Liver (tissue), 9 donors: ENCODE measurements around the gene PAN3. TPM values are rescaled to one million over a fixed set of nuclear protein-coding genes. Genes with fewer than 3 reads are reported as not detected.

Experiments used
- DNase-seq: peaks from one replicate; pipeline ENCODE4 v3.0.0-alpha.2; 2017; ENCODE audit warnings: low spot score
- H3K27ac ChIP-seq, 2 donors: one replicate each; pipeline ENCODE4 v1.7.0; 2013; ENCODE audit warnings: inconsistent platforms in 2 of 2, low read length in 2 of 2, control low read depth in 1 of 2, low read depth in 1 of 2, mild to moderate bottlenecking in 1 of 2
- H3K27me3 ChIP-seq, 4 donors: one replicate each; pipeline versions ENCODE4 v1.6.1 to v1.7.0; 2013; ENCODE audit warnings: low read length in 3 of 4, inconsistent platforms in 1 of 4, mild to moderate bottlenecking in 1 of 4, moderate library complexity in 1 of 4; ENCODE audit not compliant: control insufficient read depth in 4 of 4, insufficient read depth in 4 of 4
- H3K36me3 ChIP-seq, 4 donors: one replicate each; pipeline versions ENCODE4 v1.6.1 to v1.7.0; 2013; ENCODE audit warnings: low read length in 3 of 4, mild to moderate bottlenecking in 3 of 4, low read depth in 1 of 4, moderate library complexity in 1 of 4; ENCODE audit not compliant: control insufficient read depth in 4 of 4, insufficient read depth in 3 of 4
- H3K4me1 ChIP-seq, 4 donors: one replicate each; pipeline versions ENCODE4 v1.6.1 to v1.7.0; 2013; ENCODE audit warnings: low read length in 3 of 4, mild to moderate bottlenecking in 3 of 4, moderate library complexity in 1 of 4; ENCODE audit not compliant: control insufficient read depth in 4 of 4, insufficient read depth in 4 of 4
- H3K4me3 ChIP-seq, 3 donors: one replicate each; pipeline versions ENCODE4 v1.6.1 to v1.7.0; 2013; ENCODE audit warnings: low read length in 3 of 3, control low read depth in 1 of 3, low read depth in 1 of 3, mild to moderate bottlenecking in 1 of 3
- H3K9ac ChIP-seq, 2 donors: one replicate each; pipeline ENCODE4 v1.7.0; 2013; ENCODE audit warnings: low read length in 2 of 2, mild to moderate bottlenecking in 2 of 2, moderate library complexity in 2 of 2, control low read depth in 1 of 2, low read depth in 1 of 2
- H3K9me3 ChIP-seq, 4 donors: one replicate each; pipeline versions ENCODE4 v1.6.1 to v1.7.0; 2013; ENCODE audit warnings: low read length in 3 of 4; ENCODE audit not compliant: control insufficient read depth in 4 of 4
- EGR1 ChIP-seq, 2 donors: IDR thresholded peaks; 2 replicates each; pipeline ENCODE4 v1.6.1; 2016 to 2018; ENCODE audit warnings: antibody characterized with exemption in 2 of 2, low read depth in 2 of 2
- FOXA1 ChIP-seq: IDR thresholded peaks from 2 replicates; pipeline ENCODE4 v1.6.1; 2016; ENCODE audit warnings: antibody characterized with exemption
- GABPA ChIP-seq, 2 donors: IDR thresholded peaks in 1 of 2; conservative IDR thresholded peaks in 1 of 2; 2 replicates each; pipeline ENCODE4 v1.6.1; 2016; ENCODE audit warnings: antibody characterized with exemption in 2 of 2, mild to moderate bottlenecking in 1 of 2, moderate library complexity in 1 of 2
- RXRA ChIP-seq, 2 donors: IDR thresholded peaks; 2 replicates each; pipeline ENCODE4 v1.6.1; 2017 to 2018; ENCODE audit warnings: antibody characterized with exemption in 2 of 2, mild to moderate bottlenecking in 1 of 2
- SP1 ChIP-seq: IDR thresholded peaks from 2 replicates; pipeline ENCODE4 v1.6.1; 2018; ENCODE audit warnings: antibody characterized with exemption, mild to moderate bottlenecking
- TAF1 ChIP-seq: conservative IDR thresholded peaks from 2 replicates; pipeline ENCODE4 v1.6.1; 2016; ENCODE audit warnings: antibody characterized with exemption, mild to moderate bottlenecking
- YY1 ChIP-seq: IDR thresholded peaks from 2 replicates; pipeline ENCODE4 v1.6.1; 2016; ENCODE audit warnings: antibody characterized with exemption, mild to moderate bottlenecking
- WGBS: extraction: QIAGEN DNeasy Blood & Tissue Kit; methylation state at CpG from one replicate; pipeline ENCODE4 v1.1.7; 2013; 5-methylcytosine and 5-hydroxymethylcytosine counted together
- polyA plus RNA-seq, 2 donors: library from polyadenylated mRNA; stranded (reverse) in 1 of 2; unstranded in 1 of 2; fragments of 200-250 nt in 1 of 2; fragments of >200 nt in 1 of 2; fragmentation: Nextera tagmentation in 1 of 2; extraction: Ambion mirVana in 1 of 2; gene quantifications; one replicate each; pipeline versions ENCODE4 v1.2.1 to v1.2.3, GENCODE V29; 2013 to 2015
- total RNA-seq, 2 donors: library from RNA; depleted of rRNA; stranded (reverse); fragments of >200 nt; gene quantifications; one replicate each; pipeline ENCODE4 v1.2.3, GENCODE V29; 2014
- TF ChIP-seq, protein P1 (sequence below): IDR thresholded peaks from 2 replicates; pipeline ENCODE4 v1.6.1; 2016; ENCODE audit warnings: antibody characterized with exemption
- TF ChIP-seq, protein P2 (sequence below): fragments of 150-350 bp; IDR thresholded peaks from 2 replicates; pipeline ENCODE4 v1.5.1; 2017; ENCODE audit warnings: improper control_type of control experiment, low read depth, low read length; ENCODE audit not compliant: missing input control
- donor health status: healthy.
- donor health status: healthy.
- donor health status: healthy.
- donor health status: healthy.
- donor health status: healthy.

Gene PAN3
- total and polyA plus RNA-seq, 4 donors: 2.9 to 22.8 (median 11.6) TPM

DNA sequence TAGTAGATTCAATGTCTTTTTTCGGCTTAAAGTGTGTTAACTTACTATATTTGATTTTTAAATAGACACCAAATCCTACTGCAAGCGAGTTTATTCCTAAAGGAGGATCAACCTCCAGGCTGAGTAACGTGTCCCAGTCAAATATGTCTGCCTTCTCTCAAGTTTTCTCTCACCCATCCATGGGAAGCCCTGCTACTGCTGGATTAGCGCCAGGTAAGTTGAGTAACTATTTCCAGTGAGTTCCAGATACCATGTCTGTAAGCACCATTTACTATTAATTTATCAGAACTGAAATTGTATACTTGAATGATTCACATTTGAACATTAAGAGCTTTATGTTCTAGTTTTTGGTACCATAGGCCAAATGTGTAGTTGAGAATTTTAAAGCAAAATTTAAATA lies 81.8 kb downstream of the PAN3 start:
- H3K9me3 ChIP-seq: no peaks in the 10 kb centered on the region
- no peak for TF ChIP-seq GABPA (IDR thresholded peaks at IDR 0.05 in 1 of 2, conservative IDR thresholded peaks at IDR 0.05 in 1 of 2)
- TF ChIP-seq, protein P1, sequence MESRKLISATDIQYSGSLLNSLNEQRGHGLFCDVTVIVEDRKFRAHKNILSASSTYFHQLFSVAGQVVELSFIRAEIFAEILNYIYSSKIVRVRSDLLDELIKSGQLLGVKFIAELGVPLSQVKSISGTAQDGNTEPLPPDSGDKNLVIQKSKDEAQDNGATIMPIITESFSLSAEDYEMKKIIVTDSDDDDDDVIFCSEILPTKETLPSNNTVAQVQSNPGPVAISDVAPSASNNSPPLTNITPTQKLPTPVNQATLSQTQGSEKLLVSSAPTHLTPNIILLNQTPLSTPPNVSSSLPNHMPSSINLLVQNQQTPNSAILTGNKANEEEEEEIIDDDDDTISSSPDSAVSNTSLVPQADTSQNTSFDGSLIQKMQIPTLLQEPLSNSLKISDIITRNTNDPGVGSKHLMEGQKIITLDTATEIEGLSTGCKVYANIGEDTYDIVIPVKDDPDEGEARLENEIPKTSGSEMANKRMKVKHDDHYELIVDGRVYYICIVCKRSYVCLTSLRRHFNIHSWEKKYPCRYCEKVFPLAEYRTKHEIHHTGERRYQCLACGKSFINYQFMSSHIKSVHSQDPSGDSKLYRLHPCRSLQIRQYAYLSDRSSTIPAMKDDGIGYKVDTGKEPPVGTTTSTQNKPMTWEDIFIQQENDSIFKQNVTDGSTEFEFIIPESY: no peak
- TF ChIP-seq, protein P2, sequence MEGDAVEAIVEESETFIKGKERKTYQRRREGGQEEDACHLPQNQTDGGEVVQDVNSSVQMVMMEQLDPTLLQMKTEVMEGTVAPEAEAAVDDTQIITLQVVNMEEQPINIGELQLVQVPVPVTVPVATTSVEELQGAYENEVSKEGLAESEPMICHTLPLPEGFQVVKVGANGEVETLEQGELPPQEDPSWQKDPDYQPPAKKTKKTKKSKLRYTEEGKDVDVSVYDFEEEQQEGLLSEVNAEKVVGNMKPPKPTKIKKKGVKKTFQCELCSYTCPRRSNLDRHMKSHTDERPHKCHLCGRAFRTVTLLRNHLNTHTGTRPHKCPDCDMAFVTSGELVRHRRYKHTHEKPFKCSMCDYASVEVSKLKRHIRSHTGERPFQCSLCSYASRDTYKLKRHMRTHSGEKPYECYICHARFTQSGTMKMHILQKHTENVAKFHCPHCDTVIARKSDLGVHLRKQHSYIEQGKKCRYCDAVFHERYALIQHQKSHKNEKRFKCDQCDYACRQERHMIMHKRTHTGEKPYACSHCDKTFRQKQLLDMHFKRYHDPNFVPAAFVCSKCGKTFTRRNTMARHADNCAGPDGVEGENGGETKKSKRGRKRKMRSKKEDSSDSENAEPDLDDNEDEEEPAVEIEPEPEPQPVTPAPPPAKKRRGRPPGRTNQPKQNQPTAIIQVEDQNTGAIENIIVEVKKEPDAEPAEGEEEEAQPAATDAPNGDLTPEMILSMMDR: no peak
- no peak for TF ChIP-seq TAF1
- no peak for TF ChIP-seq EGR1 (IDR thresholded peaks at IDR 0.05; ENCODE audit: low read depth in 2 of 2)
- TF ChIP-seq RXRA (IDR thresholded peaks at IDR 0.05): no peak
- no peak overlapping the region for H3K4me3 ChIP-seq
- WGBS: 97% methylated on average over 4 of the region's 4 CpGs
- no peak for DNase-seq
- H3K4me1 ChIP-seq: no peaks in the 10 kb centered on the region
- peaks cover 0 to 7% (median 2%) of the 10 kb centered on the region in 4 donors for H3K36me3 ChIP-seq
- no peak overlapping the region for H3K27ac ChIP-seq
- no peak overlapping the region for H3K9ac ChIP-seq
- no peaks in the 10 kb centered on the region for H3K27me3 ChIP-seq

DNA sequence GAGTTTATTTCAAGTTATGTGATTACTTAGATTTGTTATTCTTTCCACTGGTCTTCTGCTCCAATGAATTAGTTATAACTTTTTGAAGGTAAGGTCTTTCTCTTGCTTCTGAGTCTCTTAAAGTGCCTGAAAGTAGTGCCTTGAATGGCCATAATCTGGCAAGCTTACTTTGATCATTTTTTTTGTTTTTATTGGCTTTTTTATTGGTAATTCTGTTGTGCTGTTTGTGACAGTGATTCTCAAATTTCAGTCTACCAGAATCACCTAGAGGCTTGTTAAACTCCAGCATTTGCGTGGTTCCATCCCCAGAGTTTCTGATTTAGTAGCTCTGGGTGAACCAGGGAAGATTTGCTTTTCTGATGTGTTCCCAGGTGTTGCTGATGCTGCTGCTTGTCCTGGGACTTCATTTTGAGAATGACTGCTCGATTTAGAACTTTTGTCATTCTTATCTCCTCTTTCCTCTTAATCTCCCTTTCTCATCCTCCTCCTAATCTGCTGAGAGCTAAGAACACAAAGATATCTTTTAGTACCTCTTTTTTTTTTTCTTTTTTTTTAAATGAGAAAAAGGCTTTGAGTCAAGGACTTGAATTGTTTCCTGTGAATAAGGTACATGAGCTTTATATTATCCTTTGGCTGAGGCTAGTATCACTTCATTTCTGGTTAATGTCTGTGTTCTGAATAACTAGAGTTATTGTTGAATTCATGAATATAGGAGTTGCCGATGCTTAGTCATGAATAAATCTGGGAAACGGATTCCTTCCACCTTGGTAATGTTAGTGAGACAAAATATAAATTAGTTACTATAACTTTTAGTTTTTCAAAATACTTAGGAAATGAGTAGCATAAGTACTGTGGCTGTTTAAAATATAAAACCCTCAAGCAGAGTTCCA lies 91.4 kb downstream of the PAN3 start:
- no peaks in the 10 kb centered on the region for H3K4me1 ChIP-seq
- H3K4me3 ChIP-seq: no peak overlapping the region
- H3K9me3 ChIP-seq: no peaks in the 10 kb centered on the region
- no peak for DNase-seq
- H3K27ac ChIP-seq: no peak overlapping the region
- H3K27me3 ChIP-seq: no peaks in the 10 kb centered on the region
- H3K9ac ChIP-seq: no peak overlapping the region
- peaks cover 0 to 2% (median 0%) of the 10 kb centered on the region in 4 donors for H3K36me3 ChIP-seq
- TF ChIP-seq SP1 (no peak), YY1 (no peak), FOXA1 (no peak)
- TF ChIP-seq, protein P1: no peak
- 96% methylated on average over 4 of the region's 4 CpGs for WGBS

GRCh38 chr13:28231642-28232041 lies 93.3 kb downstream of the PAN3 start:
- H3K27me3 ChIP-seq: no peaks in the 10 kb centered on the region
- H3K4me3 ChIP-seq: no peak overlapping the region
- H3K36me3 ChIP-seq: peaks cover 0 to 2% (median 0%) of the 10 kb centered on the region in 4 donors
- TF ChIP-seq RXRA (IDR thresholded peaks at IDR 0.05): no peak
- TF ChIP-seq, protein P2: no peak
- no peak for DNase-seq
- 89% methylated on average over 3 of the region's 3 CpGs for WGBS
- H3K4me1 ChIP-seq: peaks cover 0 to 2% (median 0%) of the 10 kb centered on the region in 4 donors
- no peaks in the 10 kb centered on the region for H3K9me3 ChIP-seq
- H3K27ac ChIP-seq: no peak overlapping the region
- no peak overlapping the region for H3K9ac ChIP-seq
